Chondrocyte (in vitro differentiated cells): ENCODE measurements around the gene DENND4A. TPM values are rescaled to one million over a fixed set of nuclear protein-coding genes. Genes with fewer than 3 reads are reported as not detected.

Experiments used
- DNase-seq: peaks from one replicate; pipeline ENCODE4 v3.0.0; 2021; ENCODE audit warnings: mixed read lengths, low spot score
- H3K27ac Mint-ChIP-seq: one replicate; pipeline ENCODE4 v1.8.0; 2021; ENCODE audit warnings: mild to moderate bottlenecking, moderate library complexity, mixed read lengths; ENCODE audit not compliant: unreplicated experiment
- H3K27me3 Mint-ChIP-seq: 2 replicates; pipeline ENCODE4 v1.8.0; 2021; ENCODE audit warnings: low read depth, mixed read lengths
- H3K36me3 Mint-ChIP-seq: 2 replicates; pipeline ENCODE4 v1.8.0; 2021; ENCODE audit warnings: low read depth, mixed read lengths
- H3K4me1 Mint-ChIP-seq: 2 replicates; pipeline ENCODE4 v1.8.0; 2021; ENCODE audit warnings: low read depth, mild to moderate bottlenecking, mixed read lengths
- H3K4me3 Mint-ChIP-seq: one replicate; pipeline ENCODE4 v1.8.0; 2021; ENCODE audit warnings: mild to moderate bottlenecking, moderate library complexity, mixed read lengths; ENCODE audit not compliant: unreplicated experiment
- H3K9me3 Mint-ChIP-seq: 2 replicates; pipeline ENCODE4 v1.8.0; 2021; ENCODE audit warnings: low read depth, mixed read lengths
- total RNA-seq: library from RNA; stranded (reverse); gene quantifications from 3 replicates; pipeline ENCODE4 v1.2.1, GENCODE V29; 2021
- TF ChIP-seq, protein P1 (sequence below): fragments of 200-600 bp; sonication (generic); IDR thresholded peaks from 2 replicates; pipeline ENCODE4 v1.5.0; 2021; ENCODE audit warnings: antibody characterized with exemption, mild to moderate bottlenecking, moderate library complexity

The DENND4A gene
- total RNA-seq, 1 donor from 2014 or later, result 9.7 TPM

- TF ChIP-seq, protein P1, sequence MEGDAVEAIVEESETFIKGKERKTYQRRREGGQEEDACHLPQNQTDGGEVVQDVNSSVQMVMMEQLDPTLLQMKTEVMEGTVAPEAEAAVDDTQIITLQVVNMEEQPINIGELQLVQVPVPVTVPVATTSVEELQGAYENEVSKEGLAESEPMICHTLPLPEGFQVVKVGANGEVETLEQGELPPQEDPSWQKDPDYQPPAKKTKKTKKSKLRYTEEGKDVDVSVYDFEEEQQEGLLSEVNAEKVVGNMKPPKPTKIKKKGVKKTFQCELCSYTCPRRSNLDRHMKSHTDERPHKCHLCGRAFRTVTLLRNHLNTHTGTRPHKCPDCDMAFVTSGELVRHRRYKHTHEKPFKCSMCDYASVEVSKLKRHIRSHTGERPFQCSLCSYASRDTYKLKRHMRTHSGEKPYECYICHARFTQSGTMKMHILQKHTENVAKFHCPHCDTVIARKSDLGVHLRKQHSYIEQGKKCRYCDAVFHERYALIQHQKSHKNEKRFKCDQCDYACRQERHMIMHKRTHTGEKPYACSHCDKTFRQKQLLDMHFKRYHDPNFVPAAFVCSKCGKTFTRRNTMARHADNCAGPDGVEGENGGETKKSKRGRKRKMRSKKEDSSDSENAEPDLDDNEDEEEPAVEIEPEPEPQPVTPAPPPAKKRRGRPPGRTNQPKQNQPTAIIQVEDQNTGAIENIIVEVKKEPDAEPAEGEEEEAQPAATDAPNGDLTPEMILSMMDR, result no peak
Observed at GRCh38 chr15:65789759-65790425, 2.2 kb downstream of the DENND4A start.

GRCh38 chr15:65789105-65789504 lies 3.0 kb downstream of the DENND4A start:
- no peak overlapping the region for H3K4me3 Mint-ChIP-seq

More at GRCh38 chr15:65789759-65790425, 2.2 kb downstream of the DENND4A start:
- no peaks in the 10 kb centered on the region for H3K9me3 Mint-ChIP-seq
- no peak overlapping the region for H3K4me3 Mint-ChIP-seq
- H3K4me1 Mint-ChIP-seq, result peaks cover 26% of the 10 kb centered on the region
- no peaks in the 10 kb centered on the region for H3K36me3 Mint-ChIP-seq
- no peak for DNase-seq
- no peak overlapping the region for H3K27ac Mint-ChIP-seq
- H3K27me3 Mint-ChIP-seq, result no peaks in the 10 kb centered on the region

DNA sequence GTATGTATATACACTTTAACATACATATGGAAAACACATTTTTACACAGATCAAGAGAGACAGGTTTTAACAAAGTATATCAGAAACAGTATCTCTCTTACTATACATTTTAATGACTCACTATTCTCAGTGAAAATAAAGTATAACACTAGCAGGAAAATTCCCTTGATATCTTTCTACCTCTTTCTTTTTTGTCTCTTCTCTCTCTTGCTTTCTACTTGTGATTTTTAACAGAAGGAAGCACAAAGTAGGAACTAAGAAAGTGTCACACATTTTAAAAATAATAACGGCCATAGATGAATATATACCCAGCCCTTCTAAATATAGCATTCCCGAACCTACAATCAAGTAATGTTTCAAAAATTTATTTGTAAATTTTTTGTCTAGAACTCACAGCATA lies 4.8 kb downstream of the DENND4A start:
- Mint-ChIP-seq H3K9me3 (no peaks in the 10 kb centered on the region), H3K4me3 (no peak overlapping the region), H3K27me3 (no peaks in the 10 kb centered on the region), H3K27ac (peak overlapping the region; percentile 72), H3K36me3 (no peaks in the 10 kb centered on the region), H3K4me1 (peaks cover 18% of the 10 kb centered on the region)
- no peak for DNase-seq
- TF ChIP-seq, protein P1, result no peak

More at GRCh38 chr15:65789105-65789504, 3.0 kb downstream of the DENND4A start:
- H3K36me3 Mint-ChIP-seq, result no peaks in the 10 kb centered on the region
- TF ChIP-seq, protein P1, result no peak
- H3K27ac Mint-ChIP-seq, result no peak overlapping the region
- peaks cover 26% of the 10 kb centered on the region for H3K4me1 Mint-ChIP-seq
- DNase-seq, result no peak
- H3K27me3 Mint-ChIP-seq, result no peaks in the 10 kb centered on the region
- H3K9me3 Mint-ChIP-seq, result no peaks in the 10 kb centered on the region

GRCh38 chr15:65785151-65785550 lies 6.9 kb downstream of the DENND4A start:
- TF ChIP-seq, protein P1, result no peak
- peaks cover 10% of the 10 kb centered on the region for H3K4me1 Mint-ChIP-seq

GRCh38 chr15:65783872-65784271 lies 8.2 kb downstream of the DENND4A start:
- no peaks in the 10 kb centered on the region for H3K9me3 Mint-ChIP-seq
- H3K27ac Mint-ChIP-seq, result no peak overlapping the region
- TF ChIP-seq, protein P1, result no peak
- H3K4me3 Mint-ChIP-seq, result no peak overlapping the region
- H3K27me3 Mint-ChIP-seq, result no peaks in the 10 kb centered on the region
- no peaks in the 10 kb centered on the region for H3K36me3 Mint-ChIP-seq
- peaks cover 8% of the 10 kb centered on the region for H3K4me1 Mint-ChIP-seq
- no peak for DNase-seq

More at GRCh38 chr15:65785151-65785550, 6.9 kb downstream of the DENND4A start:
- no peaks in the 10 kb centered on the region for H3K9me3 Mint-ChIP-seq
- no peak overlapping the region for H3K27ac Mint-ChIP-seq
- DNase-seq, result no peak
- no peaks in the 10 kb centered on the region for H3K27me3 Mint-ChIP-seq
- H3K4me3 Mint-ChIP-seq, result no peak overlapping the region
- H3K36me3 Mint-ChIP-seq, result no peaks in the 10 kb centered on the region
